CD14-positive monocyte (primary cell): ENCODE data around the gene CUEDC2. TPM values are rescaled to one million over a fixed set of nuclear protein-coding genes. Genes with fewer than 3 reads are reported as not detected.

Experiments
- DNase-seq, 3 donors: peaks; one replicate each; pipeline ENCODE4 v3.0.0-alpha.2; 2011 to 2022
- H2AFZ ChIP-seq: 2 replicates; pipeline ENCODE4 v1.6.0; 2012; ENCODE audit warnings: mild to moderate bottlenecking, low read depth, low read length, inconsistent platforms; ENCODE audit not compliant: insufficient read depth, poor library complexity, severe bottlenecking
- H3K27ac ChIP-seq, 2 donors: 1 replicate in 1 of 2; 2 replicates in 1 of 2; pipeline ENCODE4 v1.5.1; 2012 to 2013; ENCODE audit warnings: low read length in 2 of 2, control low read depth in 1 of 2, inconsistent platforms in 1 of 2, low read depth in 1 of 2, mild to moderate bottlenecking in 1 of 2
- H3K27me3 ChIP-seq, 2 donors: one replicate each; pipeline versions ENCODE4 v1.6.0 to v1.6.1; 2011 to 2013; ENCODE audit warnings: low read length in 2 of 2; ENCODE audit not compliant: control insufficient read depth in 2 of 2, insufficient read depth in 2 of 2
- H3K36me3 ChIP-seq, 2 donors: replicated peaks in 1 of 2; 1 replicate in 1 of 2; 2 replicates in 1 of 2; pipeline versions ENCODE4 v1.5.1 to v1.6.1; 2012 to 2013; ENCODE audit warnings: low read length in 2 of 2, control low read depth in 1 of 2, inconsistent platforms in 1 of 2, mild to moderate bottlenecking in 1 of 2; ENCODE audit not compliant: insufficient read depth in 2 of 2, control insufficient read depth in 1 of 2
- H3K4me1 ChIP-seq, 2 donors: 1 replicate in 1 of 2; 2 replicates in 1 of 2; pipeline versions ENCODE4 v1.5.1 to v1.6.1; 2012 to 2013; ENCODE audit warnings: low read length in 2 of 2, control low read depth in 1 of 2, inconsistent platforms in 1 of 2, mild to moderate bottlenecking in 1 of 2, moderate library complexity in 1 of 2; ENCODE audit not compliant: insufficient read depth in 2 of 2, control insufficient read depth in 1 of 2
- H3K4me2 ChIP-seq: replicated peaks from 2 replicates; pipeline ENCODE3; 2012; ENCODE audit warnings: low read length, moderate library complexity, mild to moderate bottlenecking; ENCODE audit not compliant: poor library complexity, severe bottlenecking; ENCODE audit errors: extremely low read depth
- H3K4me3 ChIP-seq, 3 experiments: fragments of 200-600 bp in 1 of 3; sonication (generic) in 1 of 3; replicated peaks in 1 of 3; 1 replicate in 2 of 3; 2 replicates in 1 of 3; pipeline ENCODE4 v1.5.1; 2011 to 2013; ENCODE audit warnings: low read length in 3 of 3, mild to moderate bottlenecking in 3 of 3, control low read depth in 2 of 3, low read depth in 2 of 3, inconsistent platforms in 1 of 3, moderate library complexity in 1 of 3
- H3K79me2 ChIP-seq: 2 replicates; pipeline ENCODE4 v1.6.0; 2012; ENCODE audit warnings: mild to moderate bottlenecking, control low read depth, inconsistent platforms, low read length, moderate library complexity; ENCODE audit not compliant: insufficient read depth
- H3K9ac ChIP-seq: 2 replicates; pipeline ENCODE4 v1.6.0; 2017; ENCODE audit warnings: low read length, mild to moderate bottlenecking; ENCODE audit not compliant: insufficient read depth, poor library complexity, severe bottlenecking
- H3K9me3 ChIP-seq, 2 donors: replicated peaks in 1 of 2; 1 replicate in 1 of 2; 2 replicates in 1 of 2; pipeline versions ENCODE4 v1.5.1 to v1.6.1; 2012 to 2013; ENCODE audit warnings: low read length in 2 of 2, control low read depth in 1 of 2; ENCODE audit not compliant: control insufficient read depth in 1 of 2, insufficient read depth in 1 of 2
- H4K20me1 ChIP-seq: 2 replicates; pipeline ENCODE4 v1.6.0; 2012; ENCODE audit warnings: mild to moderate bottlenecking, low read length, control low read depth, moderate library complexity; ENCODE audit not compliant: insufficient read depth
- H3K27ac Mint-ChIP-seq, 7 donors: one replicate each; pipeline ENCODE4 v1.8.0; 2020; ENCODE audit warnings: mild to moderate bottlenecking in 7 of 7, mixed read lengths in 7 of 7, moderate library complexity in 6 of 7, inconsistent platforms in 2 of 7
- H3K27me3 Mint-ChIP-seq, 3 donors: one replicate each; pipeline ENCODE4 v1.8.0; 2021 to 2022; ENCODE audit warnings: low read depth in 3 of 3, mild to moderate bottlenecking in 3 of 3, mixed read lengths in 3 of 3, moderate library complexity in 3 of 3, inconsistent platforms in 1 of 3
- H3K36me3 Mint-ChIP-seq, 2 donors: one replicate each; pipeline ENCODE4 v1.8.0; 2020; ENCODE audit warnings: mixed read lengths in 2 of 2, inconsistent platforms in 1 of 2, mild to moderate bottlenecking in 1 of 2
- H3K4me1 Mint-ChIP-seq: one replicate; pipeline ENCODE4 v1.8.0; 2020; ENCODE audit warnings: mild to moderate bottlenecking, mixed read lengths
- H3K4me3 Mint-ChIP-seq, 2 donors: one replicate each; pipeline ENCODE4 v1.8.0; 2020; ENCODE audit warnings: mild to moderate bottlenecking in 2 of 2, mixed read lengths in 2 of 2, moderate library complexity in 1 of 2
- H3K9me3 Mint-ChIP-seq, 7 donors: one replicate each; pipeline ENCODE4 v1.8.0; 2020 to 2022; ENCODE audit warnings: mixed read lengths in 7 of 7, mild to moderate bottlenecking in 6 of 7, moderate library complexity in 6 of 7, inconsistent platforms in 2 of 7
- WGBS: methylation state at CpG from one replicate; pipeline ENCODE4 v1.1.5; 2013; ENCODE audit warnings: missing lambda C conversion rate; ENCODE audit not compliant: insufficient coverage; 5-methylcytosine and 5-hydroxymethylcytosine counted together
- intact Hi-C, 2 donors: fragments of 100-400 bp; cut with micrococcal nuclease; formaldehyde crosslinking; loops; one replicate each; pipeline versions ENCODE4 v1.15.0 to v1.15.1; 2023
- polyA plus RNA-seq, 3 donors: library from polyadenylated mRNA; depleted of rRNA in 1 of 3; unstranded in 2 of 3; stranded (reverse) in 1 of 3; fragments of 300-500 nt in 2 of 3; fragments of >200 nt in 1 of 3; fragmentation: Illumina TruSeq in 2 of 3; gene quantifications; 1 replicate in 2 of 3; 2 replicates in 1 of 3; pipeline ENCODE4 v1.2.3, GENCODE V29; 2012 to 2021
- TF ChIP-seq, protein P1 (sequence below): fragments of 200-600 bp; IDR thresholded peaks from one replicate; pipeline ENCODE4 v1.8.0; 2022; ENCODE audit warnings: antibody characterized with exemption, mild to moderate bottlenecking

CUEDC2 gene
- polyA plus RNA-seq, 3 donors: 58.5 to 70.2 (median 66.7) TPM

DNA sequence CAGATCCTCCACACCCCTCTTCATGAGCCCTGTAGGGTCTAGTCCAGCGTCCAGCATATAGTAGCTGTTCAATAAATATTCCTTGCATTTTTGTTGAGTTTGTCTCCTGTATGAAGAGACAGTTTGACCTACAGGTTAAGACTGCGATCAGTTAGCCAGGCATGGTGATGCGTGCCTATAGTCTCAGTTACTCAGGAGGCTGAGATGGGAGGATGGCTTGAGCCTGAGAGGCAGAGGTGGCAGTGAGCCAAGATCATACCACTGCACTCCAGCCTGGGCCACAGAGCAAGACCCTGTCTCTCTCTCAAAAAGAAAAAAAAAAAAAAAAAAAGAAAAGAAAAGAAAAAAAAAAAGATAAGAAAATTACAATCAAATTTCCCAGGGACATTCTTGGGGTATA lies 5.1 kb upstream of the CUEDC2 start:
- Histone ChIP-seq H3K4me2 (no peak overlapping the region), H3K9ac (no peak overlapping the region), H2AFZ (no peak overlapping the region), H3K27ac (no peak overlapping the region), H3K79me2 (no peaks in the 10 kb centered on the region), H3K4me3 (no peak overlapping the region), H3K27me3 (no peaks in the 10 kb centered on the region), H3K36me3 (no peaks in the 10 kb centered on the region), H3K9me3 (no peaks in the 10 kb centered on the region), H4K20me1 (no peaks in the 10 kb centered on the region), H3K4me1 (peaks cover 29 to 32% of the 10 kb centered on the region in 2 donors)
- no peak for DNase-seq
- TF ChIP-seq, protein P1, sequence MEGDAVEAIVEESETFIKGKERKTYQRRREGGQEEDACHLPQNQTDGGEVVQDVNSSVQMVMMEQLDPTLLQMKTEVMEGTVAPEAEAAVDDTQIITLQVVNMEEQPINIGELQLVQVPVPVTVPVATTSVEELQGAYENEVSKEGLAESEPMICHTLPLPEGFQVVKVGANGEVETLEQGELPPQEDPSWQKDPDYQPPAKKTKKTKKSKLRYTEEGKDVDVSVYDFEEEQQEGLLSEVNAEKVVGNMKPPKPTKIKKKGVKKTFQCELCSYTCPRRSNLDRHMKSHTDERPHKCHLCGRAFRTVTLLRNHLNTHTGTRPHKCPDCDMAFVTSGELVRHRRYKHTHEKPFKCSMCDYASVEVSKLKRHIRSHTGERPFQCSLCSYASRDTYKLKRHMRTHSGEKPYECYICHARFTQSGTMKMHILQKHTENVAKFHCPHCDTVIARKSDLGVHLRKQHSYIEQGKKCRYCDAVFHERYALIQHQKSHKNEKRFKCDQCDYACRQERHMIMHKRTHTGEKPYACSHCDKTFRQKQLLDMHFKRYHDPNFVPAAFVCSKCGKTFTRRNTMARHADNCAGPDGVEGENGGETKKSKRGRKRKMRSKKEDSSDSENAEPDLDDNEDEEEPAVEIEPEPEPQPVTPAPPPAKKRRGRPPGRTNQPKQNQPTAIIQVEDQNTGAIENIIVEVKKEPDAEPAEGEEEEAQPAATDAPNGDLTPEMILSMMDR: no peak
- Mint-ChIP-seq H3K4me1 (peaks cover 37% of the 10 kb centered on the region), H3K4me3 (no peak overlapping the region), H3K27me3 (peaks cover 0 to 3% (median 2%) of the 10 kb centered on the region in 3 donors), H3K9me3 (no peaks in the 10 kb centered on the region), H3K36me3 (no peaks in the 10 kb centered on the region), H3K27ac (no peak overlapping the region)
- intact Hi-C loops: loop anchor here in 1 of 2 donors (5.0 kb wide), 1 partner anchor 40 kb away; no protein-coding TSS in a partner anchor
- WGBS: 100% methylated on average over 1 of the region's 3 CpGs

DNA sequence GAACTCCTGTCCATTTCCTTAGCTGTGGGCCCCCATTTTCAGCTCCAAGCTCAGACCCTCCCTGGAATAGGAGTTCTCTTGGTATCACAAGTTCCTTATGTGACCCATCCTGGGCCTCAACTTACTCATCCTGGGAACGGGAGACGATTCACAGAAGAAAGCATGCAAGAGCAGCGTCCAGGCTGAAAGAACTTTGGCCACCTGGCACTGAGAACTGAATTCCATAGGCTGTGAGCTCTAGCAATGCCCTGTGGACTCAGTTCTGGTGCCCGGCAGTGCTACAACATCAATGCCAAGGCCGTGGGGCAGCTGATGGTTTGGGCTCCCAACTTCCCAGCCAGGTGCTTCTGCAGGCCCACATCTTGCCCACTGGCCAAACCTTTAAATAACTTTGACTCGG lies 3.9 kb upstream of the CUEDC2 start:
- Mint-ChIP-seq H3K36me3 (no peaks in the 10 kb centered on the region), H3K9me3 (no peaks in the 10 kb centered on the region), H3K27ac (no peak overlapping the region), H3K4me1 (peaks cover 45% of the 10 kb centered on the region), H3K27me3 (peaks cover 0 to 2% (median 2%) of the 10 kb centered on the region in 3 donors), H3K4me3 (no peak overlapping the region)
- H3K79me2 ChIP-seq: peaks cover 12% of the 10 kb centered on the region
- H4K20me1 ChIP-seq: no peaks in the 10 kb centered on the region
- H3K4me3 ChIP-seq: no peak overlapping the region
- no peak for DNase-seq
- H3K36me3 ChIP-seq: no peaks in the 10 kb centered on the region
- TF ChIP-seq, protein P1: no peak
- no peak overlapping the region for H3K9ac ChIP-seq
- no peaks in the 10 kb centered on the region for H3K9me3 ChIP-seq
- H3K27ac ChIP-seq: no peak overlapping the region
- peaks cover 39 to 41% of the 10 kb centered on the region in 2 donors for H3K4me1 ChIP-seq
- H3K27me3 ChIP-seq: no peaks in the 10 kb centered on the region
- 55% methylated on average over 6 of the region's 6 CpGs for WGBS
- H3K4me2 ChIP-seq: no peak overlapping the region
- intact Hi-C loops: loop anchor here in 1 of 2 donors (5.0 kb wide), 1 partner anchor 41 kb away; no protein-coding TSS in a partner anchor
- H2AFZ ChIP-seq: no peak overlapping the region
